WTC11 (cell line): ENCODE data around the gene RSPO4. TPM values are rescaled to one million over a fixed set of nuclear protein-coding genes. Genes with fewer than 3 reads are reported as not detected.

Experiments used
- ATAC-seq: fragments of 200-7000 bp; cut with Tn5 transposase; 2 replicates; pipeline ENCODE4 v1.10.0; 2021; ENCODE audit warnings: mild to moderate bottlenecking, moderate library complexity
- CTCF ChIA-PET: fragments of 300-600 bp; sonication (Branson Sonifier 250); formaldehyde crosslinking; loops from one replicate; lab custom pipeline; 2021; ENCODE audit warnings: antibody characterized with exemption; lab: Charles Lee
- POLR2A ChIA-PET: fragments of 350-600 bp; sonication (Branson Sonifier 250); formaldehyde crosslinking; loops from one replicate; lab custom pipeline; 2021; ENCODE audit warnings: antibody characterized with exemption; lab: Charles Lee
- DNase-seq: peaks from one replicate; pipeline ENCODE4 v3.0.0; 2021; ENCODE audit warnings: low spot score
- H3K27ac Mint-ChIP-seq: 2 replicates; pipeline ENCODE4 v1.8.0; 2021; ENCODE audit warnings: mixed read lengths
- H3K27me3 Mint-ChIP-seq: 2 replicates; pipeline ENCODE4 v1.8.0; 2021; ENCODE audit warnings: low read depth, mild to moderate bottlenecking, moderate library complexity, mixed read lengths
- H3K36me3 Mint-ChIP-seq: 2 replicates; pipeline ENCODE4 v1.8.0; 2021; ENCODE audit warnings: mixed read lengths
- H3K4me1 Mint-ChIP-seq: 2 replicates; pipeline ENCODE4 v1.8.0; 2022; ENCODE audit warnings: mixed read lengths
- H3K4me3 Mint-ChIP-seq: 2 replicates; pipeline ENCODE4 v1.8.0; 2021; ENCODE audit warnings: mild to moderate bottlenecking, moderate library complexity, mixed read lengths
- H3K9me3 Mint-ChIP-seq: 2 replicates; pipeline ENCODE4 v1.8.0; 2021; ENCODE audit warnings: mixed read lengths
- CBFB ChIP-seq: sonication (generic); formaldehyde crosslinking; IDR thresholded peaks from 2 replicates; pipeline ENCODE4 v1.8.1; 2022; ENCODE audit warnings: mild to moderate bottlenecking, low read depth, missing genetic modification reagents
- ESRRA ChIP-seq: sonication (generic); formaldehyde crosslinking; IDR thresholded peaks from 2 replicates; pipeline ENCODE4 v1.8.1; 2022; ENCODE audit warnings: mild to moderate bottlenecking, missing genetic modification reagents, borderline replicate concordance
- FOXP1 ChIP-seq: sonication (generic); formaldehyde crosslinking; IDR thresholded peaks from 2 replicates; pipeline ENCODE4 v1.8.0; 2022; ENCODE audit warnings: missing genetic modification reagents, mild to moderate bottlenecking, moderate library complexity, borderline replicate concordance
- GRHL2 ChIP-seq: fragments of 250-450 bp; sonication (Bioruptor Pico); IDR thresholded peaks from 2 replicates; pipeline ENCODE4 v1.8.0; 2022; ENCODE audit warnings: mild to moderate bottlenecking, moderate library complexity; ENCODE audit not compliant: insufficient replicate concordance, severe bottlenecking
- GTF2I ChIP-seq: fragments of 250-450 bp; sonication (Bioruptor Pico); conservative IDR thresholded peaks from 2 replicates; pipeline ENCODE4 v1.4.0; 2021; ENCODE audit warnings: mild to moderate bottlenecking
- JUN ChIP-seq: sonication (generic); formaldehyde crosslinking; IDR thresholded peaks from 2 replicates; pipeline ENCODE4 v1.8.0; 2023; ENCODE audit warnings: mild to moderate bottlenecking, missing genetic modification reagents
- MYBL2 ChIP-seq: sonication (generic); formaldehyde crosslinking; IDR thresholded peaks from 2 replicates; pipeline ENCODE4 v1.8.1; 2023; ENCODE audit warnings: mild to moderate bottlenecking, moderate library complexity, missing genetic modification reagents
- NR1H2 ChIP-seq: sonication (generic); formaldehyde crosslinking; IDR thresholded peaks from 2 replicates; pipeline ENCODE4 v1.9.0; 2021; ENCODE audit warnings: mild to moderate bottlenecking, moderate library complexity, missing genetic modification reagents
- OVOL2 ChIP-seq: fragments of 250-450 bp; sonication (Bioruptor Pico); IDR thresholded peaks from 2 replicates; pipeline ENCODE4 v1.9.0; 2021; ENCODE audit warnings: mild to moderate bottlenecking, borderline replicate concordance
- PRRX2 ChIP-seq: fragments of 250-450 bp; sonication (Bioruptor Pico); IDR thresholded peaks from 2 replicates; pipeline ENCODE4 v1.8.0; 2021; ENCODE audit warnings: mild to moderate bottlenecking
- RELA ChIP-seq: sonication (generic); formaldehyde crosslinking; IDR thresholded peaks from 2 replicates; pipeline ENCODE4 v1.8.1; 2022; ENCODE audit warnings: missing genetic modification reagents, mild to moderate bottlenecking, borderline replicate concordance
- TCF7 ChIP-seq: sonication (generic); formaldehyde crosslinking; IDR thresholded peaks from 2 replicates; pipeline ENCODE4 v1.8.0; 2022; ENCODE audit warnings: mild to moderate bottlenecking, low read depth, missing genetic modification reagents, moderate library complexity
- TP53 ChIP-seq: sonication (generic); formaldehyde crosslinking; IDR thresholded peaks from 2 replicates; pipeline ENCODE4 v1.8.1; 2023; ENCODE audit warnings: mild to moderate bottlenecking, missing genetic modification reagents
- ZNF121 ChIP-seq: sonication (generic); formaldehyde crosslinking; IDR thresholded peaks from 2 replicates; pipeline ENCODE4 v1.8.0; 2023; ENCODE audit warnings: missing genetic modification reagents
- ZNF138 ChIP-seq: sonication (generic); formaldehyde crosslinking; conservative IDR thresholded peaks from 2 replicates; pipeline ENCODE4 v1.8.1; 2022; ENCODE audit warnings: mild to moderate bottlenecking, moderate library complexity, missing genetic modification reagents
- ZNF263 ChIP-seq: sonication (generic); formaldehyde crosslinking; IDR thresholded peaks from 2 replicates; pipeline ENCODE4 v1.8.1; 2022; ENCODE audit warnings: low read depth, mild to moderate bottlenecking, moderate library complexity, missing genetic modification reagents
- ZNF317 ChIP-seq: sonication (generic); formaldehyde crosslinking; IDR thresholded peaks from 2 replicates; pipeline ENCODE4 v1.8.1; 2023; ENCODE audit warnings: low read depth, mild to moderate bottlenecking, moderate library complexity, missing genetic modification reagents, borderline replicate concordance
- ZNF416 ChIP-seq: fragments of 250-450 bp; sonication (Bioruptor Pico); IDR thresholded peaks from 2 replicates; pipeline ENCODE4 v1.9.0; 2021; ENCODE audit warnings: mild to moderate bottlenecking, inconsistent platforms
- total RNA-seq: library from RNA; stranded (reverse); gene quantifications from 3 replicates; pipeline ENCODE4 v1.2.3, GENCODE V29; 2021
- TF ChIP-seq, protein P1 (sequence below): sonication (generic); formaldehyde crosslinking; conservative IDR thresholded peaks from 2 replicates; pipeline ENCODE4 v1.8.1; 2023; ENCODE audit warnings: mild to moderate bottlenecking, low read depth, missing genetic modification reagents, moderate library complexity
- TF ChIP-seq, protein P2 (sequence below): sonication (generic); formaldehyde crosslinking; IDR thresholded peaks from 2 replicates; pipeline ENCODE4 v1.8.1; 2023; ENCODE audit warnings: mild to moderate bottlenecking, missing genetic modification reagents
- TF ChIP-seq, protein P3 (sequence below): fragments of 250-450 bp; sonication (Bioruptor Pico); IDR thresholded peaks from 2 replicates; pipeline ENCODE4 v1.8.0; 2021; ENCODE audit warnings: mild to moderate bottlenecking
- TF ChIP-seq, protein P4 (sequence below): fragments of 250-450 bp; sonication (Bioruptor Pico); IDR thresholded peaks from 2 replicates; pipeline ENCODE4 v1.9.0; 2021; ENCODE audit warnings: mild to moderate bottlenecking
- TF ChIP-seq, protein P5 (sequence below): sonication (generic); formaldehyde crosslinking; conservative IDR thresholded peaks from 2 replicates; pipeline ENCODE4 v1.8.1; 2022; ENCODE audit warnings: mild to moderate bottlenecking, missing genetic modification reagents
- TF ChIP-seq, protein P6 (sequence below): sonication (generic); formaldehyde crosslinking; IDR thresholded peaks from 2 replicates; pipeline ENCODE4 v1.8.0; 2022; ENCODE audit warnings: mild to moderate bottlenecking, missing genetic modification reagents

The RSPO4 gene
- total RNA-seq, 1 experiment from 2014 or later: 4.5 TPM

DNA sequence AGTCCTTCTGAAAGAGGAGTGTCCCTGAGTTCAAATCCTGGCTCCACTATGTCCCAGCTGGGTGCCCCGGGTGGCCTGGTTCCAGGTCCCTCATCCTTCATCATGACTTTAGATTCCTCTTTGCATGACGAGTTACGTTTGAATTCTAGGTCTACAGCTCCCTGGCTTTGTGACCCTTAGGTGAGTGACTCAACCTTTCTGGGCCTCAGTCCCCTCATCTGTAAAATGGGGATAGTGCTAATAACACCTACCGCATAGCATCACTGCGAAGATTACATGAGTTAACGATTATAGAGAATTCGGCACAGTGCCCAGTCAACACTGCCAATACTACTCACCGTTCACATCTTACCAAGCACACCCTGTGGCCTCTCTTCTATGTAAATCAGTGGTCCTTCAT is 39.4 kb downstream of the RSPO4 start:
- TF ChIP-seq TCF7 (CRISPR knock-in tag) (no peak), GTF2I (CRISPR knock-in tag) (no peak), JUN (CRISPR knock-in tag) (no peak), ZNF138 (no peak), ESRRA (CRISPR knock-in tag) (no peak), GRHL2 (CRISPR knock-in tag) (no peak), ZNF263 (no peak), OVOL2 (CRISPR knock-in tag) (no peak), ZNF121 (CRISPR knock-in tag) (no peak)
- TF ChIP-seq, protein P1, sequence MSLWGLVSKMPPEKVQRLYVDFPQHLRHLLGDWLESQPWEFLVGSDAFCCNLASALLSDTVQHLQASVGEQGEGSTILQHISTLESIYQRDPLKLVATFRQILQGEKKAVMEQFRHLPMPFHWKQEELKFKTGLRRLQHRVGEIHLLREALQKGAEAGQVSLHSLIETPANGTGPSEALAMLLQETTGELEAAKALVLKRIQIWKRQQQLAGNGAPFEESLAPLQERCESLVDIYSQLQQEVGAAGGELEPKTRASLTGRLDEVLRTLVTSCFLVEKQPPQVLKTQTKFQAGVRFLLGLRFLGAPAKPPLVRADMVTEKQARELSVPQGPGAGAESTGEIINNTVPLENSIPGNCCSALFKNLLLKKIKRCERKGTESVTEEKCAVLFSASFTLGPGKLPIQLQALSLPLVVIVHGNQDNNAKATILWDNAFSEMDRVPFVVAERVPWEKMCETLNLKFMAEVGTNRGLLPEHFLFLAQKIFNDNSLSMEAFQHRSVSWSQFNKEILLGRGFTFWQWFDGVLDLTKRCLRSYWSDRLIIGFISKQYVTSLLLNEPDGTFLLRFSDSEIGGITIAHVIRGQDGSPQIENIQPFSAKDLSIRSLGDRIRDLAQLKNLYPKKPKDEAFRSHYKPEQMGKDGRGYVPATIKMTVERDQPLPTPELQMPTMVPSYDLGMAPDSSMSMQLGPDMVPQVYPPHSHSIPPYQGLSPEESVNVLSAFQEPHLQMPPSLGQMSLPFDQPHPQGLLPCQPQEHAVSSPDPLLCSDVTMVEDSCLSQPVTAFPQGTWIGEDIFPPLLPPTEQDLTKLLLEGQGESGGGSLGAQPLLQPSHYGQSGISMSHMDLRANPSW (CRISPR knock-in tag): no peak
- TF ChIP-seq, protein P2, sequence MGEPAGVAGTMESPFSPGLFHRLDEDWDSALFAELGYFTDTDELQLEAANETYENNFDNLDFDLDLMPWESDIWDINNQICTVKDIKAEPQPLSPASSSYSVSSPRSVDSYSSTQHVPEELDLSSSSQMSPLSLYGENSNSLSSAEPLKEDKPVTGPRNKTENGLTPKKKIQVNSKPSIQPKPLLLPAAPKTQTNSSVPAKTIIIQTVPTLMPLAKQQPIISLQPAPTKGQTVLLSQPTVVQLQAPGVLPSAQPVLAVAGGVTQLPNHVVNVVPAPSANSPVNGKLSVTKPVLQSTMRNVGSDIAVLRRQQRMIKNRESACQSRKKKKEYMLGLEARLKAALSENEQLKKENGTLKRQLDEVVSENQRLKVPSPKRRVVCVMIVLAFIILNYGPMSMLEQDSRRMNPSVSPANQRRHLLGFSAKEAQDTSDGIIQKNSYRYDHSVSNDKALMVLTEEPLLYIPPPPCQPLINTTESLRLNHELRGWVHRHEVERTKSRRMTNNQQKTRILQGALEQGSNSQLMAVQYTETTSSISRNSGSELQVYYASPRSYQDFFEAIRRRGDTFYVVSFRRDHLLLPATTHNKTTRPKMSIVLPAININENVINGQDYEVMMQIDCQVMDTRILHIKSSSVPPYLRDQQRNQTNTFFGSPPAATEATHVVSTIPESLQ (CRISPR knock-in tag): no peak
- TF ChIP-seq, protein P3, sequence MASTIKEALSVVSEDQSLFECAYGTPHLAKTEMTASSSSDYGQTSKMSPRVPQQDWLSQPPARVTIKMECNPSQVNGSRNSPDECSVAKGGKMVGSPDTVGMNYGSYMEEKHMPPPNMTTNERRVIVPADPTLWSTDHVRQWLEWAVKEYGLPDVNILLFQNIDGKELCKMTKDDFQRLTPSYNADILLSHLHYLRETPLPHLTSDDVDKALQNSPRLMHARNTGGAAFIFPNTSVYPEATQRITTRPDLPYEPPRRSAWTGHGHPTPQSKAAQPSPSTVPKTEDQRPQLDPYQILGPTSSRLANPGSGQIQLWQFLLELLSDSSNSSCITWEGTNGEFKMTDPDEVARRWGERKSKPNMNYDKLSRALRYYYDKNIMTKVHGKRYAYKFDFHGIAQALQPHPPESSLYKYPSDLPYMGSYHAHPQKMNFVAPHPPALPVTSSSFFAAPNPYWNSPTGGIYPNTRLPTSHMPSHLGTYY (CRISPR knock-in tag): no peak
- TF ChIP-seq, protein P4, sequence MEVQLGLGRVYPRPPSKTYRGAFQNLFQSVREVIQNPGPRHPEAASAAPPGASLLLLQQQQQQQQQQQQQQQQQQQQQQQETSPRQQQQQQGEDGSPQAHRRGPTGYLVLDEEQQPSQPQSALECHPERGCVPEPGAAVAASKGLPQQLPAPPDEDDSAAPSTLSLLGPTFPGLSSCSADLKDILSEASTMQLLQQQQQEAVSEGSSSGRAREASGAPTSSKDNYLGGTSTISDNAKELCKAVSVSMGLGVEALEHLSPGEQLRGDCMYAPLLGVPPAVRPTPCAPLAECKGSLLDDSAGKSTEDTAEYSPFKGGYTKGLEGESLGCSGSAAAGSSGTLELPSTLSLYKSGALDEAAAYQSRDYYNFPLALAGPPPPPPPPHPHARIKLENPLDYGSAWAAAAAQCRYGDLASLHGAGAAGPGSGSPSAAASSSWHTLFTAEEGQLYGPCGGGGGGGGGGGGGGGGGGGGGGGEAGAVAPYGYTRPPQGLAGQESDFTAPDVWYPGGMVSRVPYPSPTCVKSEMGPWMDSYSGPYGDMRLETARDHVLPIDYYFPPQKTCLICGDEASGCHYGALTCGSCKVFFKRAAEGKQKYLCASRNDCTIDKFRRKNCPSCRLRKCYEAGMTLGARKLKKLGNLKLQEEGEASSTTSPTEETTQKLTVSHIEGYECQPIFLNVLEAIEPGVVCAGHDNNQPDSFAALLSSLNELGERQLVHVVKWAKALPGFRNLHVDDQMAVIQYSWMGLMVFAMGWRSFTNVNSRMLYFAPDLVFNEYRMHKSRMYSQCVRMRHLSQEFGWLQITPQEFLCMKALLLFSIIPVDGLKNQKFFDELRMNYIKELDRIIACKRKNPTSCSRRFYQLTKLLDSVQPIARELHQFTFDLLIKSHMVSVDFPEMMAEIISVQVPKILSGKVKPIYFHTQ (CRISPR knock-in tag): no peak
- TF ChIP-seq, protein P5, sequence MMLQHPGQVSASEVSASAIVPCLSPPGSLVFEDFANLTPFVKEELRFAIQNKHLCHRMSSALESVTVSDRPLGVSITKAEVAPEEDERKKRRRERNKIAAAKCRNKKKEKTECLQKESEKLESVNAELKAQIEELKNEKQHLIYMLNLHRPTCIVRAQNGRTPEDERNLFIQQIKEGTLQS (CRISPR knock-in tag): no peak
- TF ChIP-seq, protein P6, sequence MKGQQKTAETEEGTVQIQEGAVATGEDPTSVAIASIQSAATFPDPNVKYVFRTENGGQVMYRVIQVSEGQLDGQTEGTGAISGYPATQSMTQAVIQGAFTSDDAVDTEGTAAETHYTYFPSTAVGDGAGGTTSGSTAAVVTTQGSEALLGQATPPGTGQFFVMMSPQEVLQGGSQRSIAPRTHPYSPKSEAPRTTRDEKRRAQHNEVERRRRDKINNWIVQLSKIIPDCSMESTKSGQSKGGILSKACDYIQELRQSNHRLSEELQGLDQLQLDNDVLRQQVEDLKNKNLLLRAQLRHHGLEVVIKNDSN (CRISPR knock-in tag): no peak
- no peak for DNase-seq
- H3K27ac Mint-ChIP-seq: no peak overlapping the region
- H3K4me3 Mint-ChIP-seq: no peak overlapping the region
- CTCF ChIA-PET: interaction anchor here (1.7 kb wide), 1 partner anchor 78 kb away, joined by 4 read pairs; no protein-coding TSS in a partner anchor
- POLR2A ChIA-PET: no interaction called here
- peaks cover under 1% of the 10 kb centered on the region for H3K9me3 Mint-ChIP-seq
- no peaks in the 10 kb centered on the region for H3K27me3 Mint-ChIP-seq
- ATAC-seq: no peak
- H3K36me3 Mint-ChIP-seq: no peaks in the 10 kb centered on the region; the same call in 1 of the 2 replicates
- no peaks in the 10 kb centered on the region for H3K4me1 Mint-ChIP-seq

DNA sequence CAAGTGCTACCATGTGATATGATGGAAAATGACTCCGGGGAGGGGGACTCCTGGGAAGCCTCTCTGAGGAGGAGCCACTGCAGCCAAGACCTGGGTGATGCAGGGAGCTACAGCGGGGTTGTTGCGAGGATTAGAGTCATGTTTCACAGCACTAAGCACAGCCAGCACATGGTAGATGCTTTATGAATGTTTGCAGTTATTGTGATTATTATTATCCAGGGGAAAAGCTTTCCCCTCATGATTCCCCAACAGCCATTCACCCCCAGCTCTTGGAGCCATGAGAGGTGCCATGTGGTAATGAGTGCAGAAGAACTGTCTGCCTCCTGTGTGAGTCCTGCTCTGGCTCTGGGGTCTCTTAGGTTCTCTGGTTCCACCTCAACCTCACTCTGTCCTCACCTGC is 39.9 kb downstream of the RSPO4 start:
- Mint-ChIP-seq H3K27ac (no peak overlapping the region), H3K36me3 (no peaks in the 10 kb centered on the region), H3K4me1 (peaks cover 2% of the 10 kb centered on the region; the same call in 1 of the 2 replicates), H3K27me3 (no peaks in the 10 kb centered on the region), H3K4me3 (no peak overlapping the region), H3K9me3 (no peaks in the 10 kb centered on the region)
- ATAC-seq (no peak), DNase-seq (no peak)
- CTCF ChIA-PET: interaction anchor here (1.7 kb wide), 1 partner anchor 77 kb away, joined by 4 read pairs; no protein-coding TSS in a partner anchor
- POLR2A ChIA-PET: no interaction called here
- TF ChIP-seq ZNF317 (CRISPR knock-in tag): no peak
- TF ChIP-seq ZNF416 (CRISPR knock-in tag): no peak
- TF ChIP-seq ESRRA (CRISPR knock-in tag): no peak
- TF ChIP-seq ZNF121 (CRISPR knock-in tag): no peak
- TF ChIP-seq TP53 (CRISPR knock-in tag): no peak
- no peak for TF ChIP-seq FOXP1 (CRISPR knock-in tag)
- TF ChIP-seq PRRX2 (CRISPR knock-in tag): no peak
- TF ChIP-seq CBFB (CRISPR knock-in tag): no peak
- TF ChIP-seq MYBL2 (CRISPR knock-in tag): no peak
- TF ChIP-seq RELA: no peak
- no peak for TF ChIP-seq NR1H2 (CRISPR knock-in tag)
